B cell (primary cell): ENCODE results near the gene ENOPH1.

Experiments used
- CTCF ChIP-seq: fragments of 200-600 bp; IDR thresholded peaks from one replicate; pipeline ENCODE4 v1.8.0; 2022; ENCODE audit warnings: antibody characterized with exemption, mild to moderate bottlenecking
- EZH2 ChIP-seq: IDR thresholded peaks from 2 replicates; pipeline ENCODE4 v1.6.1; 2012; ENCODE audit warnings: borderline replicate concordance, low read depth, mild to moderate bottlenecking, moderate library complexity, low read length; ENCODE audit not compliant: insufficient read depth, poor library complexity, severe bottlenecking

- TF ChIP-seq CTCF (no peak), EZH2 (no peak)
Observed at GRCh38 chr4:82430964-82431745, 765 bp downstream of the ENOPH1 start.
